GM12891 (cell line): ENCODE data around the gene CADM3.

Experiments used
- POLR2A ChIP-seq: IDR thresholded peaks from 2 replicates; pipeline ENCODE4 v1.6.1; 2011; ENCODE audit warnings: low read depth, low read length, control low read depth
- POLR2AphosphoS5 ChIP-seq: IDR thresholded peaks from 2 replicates; pipeline ENCODE4 v1.6.1; 2011; ENCODE audit warnings: low read depth, low read length, control low read depth

DNA sequence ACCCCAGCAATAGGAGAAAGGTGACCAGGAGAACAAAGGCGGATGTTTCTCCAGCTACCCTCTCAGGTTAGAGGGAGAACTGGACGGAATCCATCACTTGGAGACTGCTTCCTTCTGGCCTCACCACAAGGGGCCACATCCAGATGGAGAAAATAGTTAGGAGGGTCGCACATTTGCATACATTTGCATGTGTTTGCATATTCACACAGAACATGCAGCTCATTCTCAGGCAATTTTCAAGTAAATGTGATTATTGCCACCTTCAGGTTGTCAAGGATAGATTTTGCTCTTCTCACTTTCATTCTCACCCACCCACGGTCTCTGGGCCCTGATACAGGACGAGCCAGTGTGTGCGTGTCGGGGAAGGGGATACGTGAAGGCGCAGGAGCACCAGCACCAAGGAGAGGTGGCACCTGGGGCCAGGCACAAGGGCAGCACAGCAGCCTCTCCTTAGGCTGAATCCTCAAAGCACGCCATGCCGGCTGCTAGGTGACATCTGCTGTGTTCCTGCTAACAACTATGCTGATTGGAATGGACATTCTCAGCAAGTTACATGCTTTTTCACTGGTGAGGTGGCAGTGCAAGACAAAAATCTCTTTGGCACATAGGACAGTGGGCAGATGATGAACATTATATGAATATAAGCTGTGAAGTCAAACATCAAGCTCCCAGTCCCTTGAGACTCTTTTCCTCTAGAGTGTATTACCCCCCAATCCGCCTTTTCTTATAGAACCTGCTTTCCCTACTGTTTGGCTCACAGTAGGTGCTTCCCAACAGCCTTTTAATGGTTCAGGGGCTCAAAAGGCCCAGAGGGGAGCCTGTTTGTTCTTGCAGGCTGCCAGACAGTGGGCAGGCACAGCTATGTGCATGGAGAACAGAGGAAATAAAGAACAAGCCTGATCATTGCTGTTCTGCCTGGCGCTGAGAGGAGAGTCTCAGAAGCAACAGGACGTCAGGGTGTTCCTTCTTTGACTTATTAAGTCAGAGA is 47.5 kb downstream of the CADM3 start:
- no peak for TF ChIP-seq POLR2AphosphoS5
- no peak for TF ChIP-seq POLR2A
